Lower leg skin (tissue), 3 donors: ENCODE measurements around the gene ARHGAP12.

Experiments used
- CTCF ChIP-seq, 3 donors: fragments of 450-650 bp; IDR thresholded peaks; one replicate each; pipeline ENCODE4 v1.5.1; 2016; ENCODE audit warnings: antibody characterized with exemption in 3 of 3, mild to moderate bottlenecking in 3 of 3, moderate library complexity in 2 of 3
- POLR2A ChIP-seq, 2 donors: fragments of 450-650 bp; IDR thresholded peaks; one replicate each; pipeline ENCODE4 v1.6.1; 2016 to 2017; ENCODE audit warnings: antibody characterized with exemption in 2 of 2, mild to moderate bottlenecking in 1 of 2, moderate library complexity in 1 of 2

- TF ChIP-seq POLR2A (IDR thresholded peaks at IDR 0.05) (no peak), CTCF (IDR thresholded peaks at IDR 0.05) (no peak)
Observed at GRCh38 chr10:31867646-31868045, 61.0 kb downstream of the ARHGAP12 start.
